HG02588 (cell line): ENCODE results near the gene GSG1L.

Experiments
- ATAC-seq: cut with Tn5 transposase; IDR thresholded peaks from one replicate; pipeline ENCODE4 v1.9.1; 2021; ENCODE audit warnings: mild to moderate bottlenecking, moderate library complexity; ENCODE audit not compliant: unreplicated experiment

The GSG1L gene

GRCh38 chr16:27779641-27780164 lies 283.8 kb downstream of the GSG1L start:
- no peak for ATAC-seq

- ATAC-seq = no peak
Measured at GRCh38 chr16:27778926-27779570, 284.5 kb downstream of the GSG1L start.

GRCh38 chr16:27778171-27778925 lies 285.2 kb downstream of the GSG1L start:
- ATAC-seq = no peak

GRCh38 chr16:27777527-27777926 lies 286.0 kb downstream of the GSG1L start:
- no peak for ATAC-seq

- ATAC-seq = no peak
Measured at GRCh38 chr16:27776556-27777225, 286.8 kb downstream of the GSG1L start.

GRCh38 chr16:27775254-27775653 lies 288.3 kb downstream of the GSG1L start:
- no peak for ATAC-seq

GRCh38 chr16:27774779-27775178 lies 288.7 kb downstream of the GSG1L start:
- no peak for ATAC-seq

- no peak for ATAC-seq
Measured at GRCh38 chr16:27773344-27773743, 290.2 kb downstream of the GSG1L start.

GRCh38 chr16:27772093-27772825 lies 291.3 kb downstream of the GSG1L start:
- no peak for ATAC-seq

GRCh38 chr16:27771201-27771910 lies 292.2 kb downstream of the GSG1L start:
- no peak for ATAC-seq

GRCh38 chr16:27770271-27771196 lies 293.0 kb downstream of the GSG1L start:
- no peak for ATAC-seq

- ATAC-seq = no peak
Measured at GRCh38 chr16:27769561-27770255, 293.8 kb downstream of the GSG1L start.

GRCh38 chr16:27768651-27769272 lies 294.8 kb downstream of the GSG1L start:
- ATAC-seq = no peak

- ATAC-seq = no peak
Measured at GRCh38 chr16:27767971-27768591, 295.4 kb downstream of the GSG1L start.

GRCh38 chr16:27767081-27767480 lies 296.4 kb downstream of the GSG1L start:
- no peak for ATAC-seq

- ATAC-seq = no peak
Measured at GRCh38 chr16:27766236-27766925, 297.1 kb downstream of the GSG1L start.
